AG04450 (cell line): ENCODE results near the gene DPP10. TPM values are rescaled to one million over a fixed set of nuclear protein-coding genes. Genes with fewer than 3 reads are reported as not detected.

Experiments used
- CTCF ChIA-PET: fragments of 300-600, 350-600 bp; formaldehyde crosslinking; extraction: SDS; loops from one replicate; lab custom pipeline; 2022; ENCODE audit warnings: antibody characterized with exemption, inconsistent platforms; lab: Charles Lee
- POLR2A ChIA-PET: fragments of 350-600 bp; formaldehyde crosslinking; extraction: SDS; loops from one replicate; lab custom pipeline; 2021; ENCODE audit warnings: antibody characterized with exemption, inconsistent platforms; lab: Yijun Ruan, JAX
- DNase-seq: peaks from one replicate; pipeline ENCODE4 v3.0.0-alpha.2; 2011; ENCODE audit warnings: low read depth, low spot score
- H3K27ac ChIP-seq: one replicate; pipeline ENCODE4 v1.5.1; 2012; ENCODE audit warnings: low read depth, low read length, control low read depth
- H3K27me3 ChIP-seq: one replicate; pipeline ENCODE4 v1.6.0; 2012; ENCODE audit warnings: low read length; ENCODE audit not compliant: control insufficient read depth, insufficient read depth
- H3K4me3 ChIP-seq: 2 replicates; pipeline ENCODE4 v1.5.1; 2011; ENCODE audit warnings: mild to moderate bottlenecking, low read depth, low read length, control low read depth
- H3K9me3 ChIP-seq: 2 replicates; pipeline ENCODE4 v1.5.1; 2012; ENCODE audit warnings: low read length; ENCODE audit not compliant: control insufficient read depth, insufficient read depth
- CTCF ChIP-seq: IDR thresholded peaks from 2 replicates; pipeline ENCODE4 v1.5.1; 2011; ENCODE audit warnings: low read depth, low read length, control low read depth, inconsistent platforms
- polyA plus RNA-seq: library from polyadenylated mRNA; depleted of rRNA; stranded (reverse); fragments of >200 nt; gene quantifications from 2 replicates; pipeline ENCODE4 v1.2.3, GENCODE V29; 2011

The DPP10 gene
- polyA plus RNA-seq, 1 experiment = not detected

- POLR2A ChIA-PET = no interaction called here
- no peak overlapping the region for H3K4me3 ChIP-seq
These were observed 25.9 kb downstream of the DPP10 start for GRCh38 chr2:114468343-114468742.

GRCh38 chr2:114472246-114472645, 29.8 kb downstream of the DPP10 start:
- POLR2A ChIA-PET = no interaction called here
- H3K27me3 ChIP-seq = no peaks in the 10 kb centered on the region
- no peak overlapping the region for H3K4me3 ChIP-seq
- CTCF ChIA-PET = no interaction called here
- H3K27ac ChIP-seq = no peak overlapping the region
- no peak for DNase-seq
- H3K9me3 ChIP-seq = peaks cover 8% of the 10 kb centered on the region
- TF ChIP-seq CTCF = no peak

More at GRCh38 chr2:114468343-114468742, 25.9 kb downstream of the DPP10 start:
- CTCF ChIA-PET = no interaction called here
- Histone ChIP-seq H3K27me3 (no peaks in the 10 kb centered on the region), H3K27ac (no peak overlapping the region), H3K9me3 (peaks cover 5% of the 10 kb centered on the region; the same call in 1 of the 2 replicates)
- no peak for TF ChIP-seq CTCF
- no peak for DNase-seq

GRCh38 chr2:114472726-114473125, 30.3 kb downstream of the DPP10 start:
- CTCF ChIA-PET = no interaction called here

GRCh38 chr2:114488841-114489530, 46.5 kb downstream of the DPP10 start:
- POLR2A ChIA-PET = no interaction called here
- Histone ChIP-seq H3K9me3 (no peaks in the 10 kb centered on the region; the same call in 1 of the 2 replicates), H3K4me3 (no peak overlapping the region), H3K27me3 (no peaks in the 10 kb centered on the region), H3K27ac (no peak overlapping the region)
- no peak for TF ChIP-seq CTCF
- CTCF ChIA-PET = no interaction called here
- no peak for DNase-seq

More at GRCh38 chr2:114472726-114473125, 30.3 kb downstream of the DPP10 start:
- POLR2A ChIA-PET = no interaction called here
- H3K27ac ChIP-seq = no peak overlapping the region
- H3K27me3 ChIP-seq = no peaks in the 10 kb centered on the region
- H3K4me3 ChIP-seq = no peak overlapping the region
- peaks cover 4% of the 10 kb centered on the region for H3K9me3 ChIP-seq
- no peak for TF ChIP-seq CTCF
- DNase-seq = no peak

- Histone ChIP-seq H3K9me3 (no peaks in the 10 kb centered on the region; the same call in 1 of the 2 replicates), H3K27ac (no peak overlapping the region), H3K27me3 (no peaks in the 10 kb centered on the region), H3K4me3 (no peak overlapping the region)
- DNase-seq = no peak
- ChIA-PET CTCF (no interaction called here), POLR2A (no interaction called here)
- no peak for TF ChIP-seq CTCF
These were observed 52.6 kb downstream of the DPP10 start for GRCh38 chr2:114495046-114495445.
